Measurements from ENCODE around the gene ST6GALNAC5.

Gene ST6GALNAC5

GRCh38 chr1:77061162-77061561, 193.9 kb downstream of the ST6GALNAC5 start:
- H3K27ac ChIP-seq (ENCODE audit: low read length) = no peak overlapping the region
- H3K4me1 ChIP-seq (ENCODE audit: control insufficient read depth, low read depth, low read length) = peaks cover 24% of the 10 kb centered on the region
- H3K4me3 ChIP-seq (ENCODE audit: low read length) = no peak overlapping the region
- no peak overlapping the region for H3K9ac ChIP-seq (ENCODE audit: low read length)
- no peaks in the 10 kb centered on the region for H3K36me3 ChIP-seq (ENCODE audit: control insufficient read depth, low read depth, low read length)
- H3K9me3 ChIP-seq (ENCODE audit: control insufficient read depth, low read depth, low read length) = no peaks in the 10 kb centered on the region
- no peaks in the 10 kb centered on the region for H3K27me3 ChIP-seq (ENCODE audit: control insufficient read depth, insufficient read depth, low read length)

DNA sequence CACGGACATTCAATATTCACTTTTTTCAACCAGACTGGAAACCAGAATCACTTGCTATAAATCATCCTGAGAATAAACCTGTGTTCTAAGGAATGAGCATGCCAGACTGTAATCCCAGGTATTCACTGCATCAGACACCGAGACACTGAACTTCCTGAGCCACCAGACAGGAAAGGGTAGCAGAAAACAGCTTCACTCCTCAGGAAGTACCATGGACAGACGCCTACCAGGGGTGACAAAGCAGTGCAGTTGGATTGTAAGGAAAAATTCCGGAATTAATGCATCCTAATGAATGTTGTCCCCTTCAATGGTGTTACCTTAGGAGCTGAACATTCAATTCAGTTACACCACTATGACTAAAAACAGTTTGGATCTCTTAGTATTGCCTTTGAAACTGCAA, 195.8 kb downstream of the ST6GALNAC5 start:
- Histone ChIP-seq H3K27me3 (ENCODE audit: control insufficient read depth, insufficient read depth, low read length) (no peaks in the 10 kb centered on the region), H3K27ac (ENCODE audit: low read length) (no peak overlapping the region), H3K9me3 (ENCODE audit: control insufficient read depth, low read depth, low read length) (no peaks in the 10 kb centered on the region), H3K4me3 (ENCODE audit: low read length) (no peak overlapping the region), H3K4me1 (ENCODE audit: control insufficient read depth, low read depth, low read length) (peaks cover 18% of the 10 kb centered on the region), H3K36me3 (ENCODE audit: control insufficient read depth, low read depth, low read length) (no peaks in the 10 kb centered on the region), H3K9ac (ENCODE audit: low read length) (no peak overlapping the region)

GRCh38 chr1:77064246-77064645, 197.0 kb downstream of the ST6GALNAC5 start:
- Histone ChIP-seq H3K9ac (ENCODE audit: low read length) (no peak overlapping the region), H3K4me1 (ENCODE audit: control insufficient read depth, low read depth, low read length) (peaks cover 11% of the 10 kb centered on the region), H3K36me3 (ENCODE audit: control insufficient read depth, low read depth, low read length) (no peaks in the 10 kb centered on the region), H3K9me3 (ENCODE audit: control insufficient read depth, low read depth, low read length) (no peaks in the 10 kb centered on the region), H3K27ac (ENCODE audit: low read length) (no peak overlapping the region), H3K27me3 (ENCODE audit: control insufficient read depth, insufficient read depth, low read length) (no peaks in the 10 kb centered on the region), H3K4me3 (ENCODE audit: low read length) (no peak overlapping the region)

DNA sequence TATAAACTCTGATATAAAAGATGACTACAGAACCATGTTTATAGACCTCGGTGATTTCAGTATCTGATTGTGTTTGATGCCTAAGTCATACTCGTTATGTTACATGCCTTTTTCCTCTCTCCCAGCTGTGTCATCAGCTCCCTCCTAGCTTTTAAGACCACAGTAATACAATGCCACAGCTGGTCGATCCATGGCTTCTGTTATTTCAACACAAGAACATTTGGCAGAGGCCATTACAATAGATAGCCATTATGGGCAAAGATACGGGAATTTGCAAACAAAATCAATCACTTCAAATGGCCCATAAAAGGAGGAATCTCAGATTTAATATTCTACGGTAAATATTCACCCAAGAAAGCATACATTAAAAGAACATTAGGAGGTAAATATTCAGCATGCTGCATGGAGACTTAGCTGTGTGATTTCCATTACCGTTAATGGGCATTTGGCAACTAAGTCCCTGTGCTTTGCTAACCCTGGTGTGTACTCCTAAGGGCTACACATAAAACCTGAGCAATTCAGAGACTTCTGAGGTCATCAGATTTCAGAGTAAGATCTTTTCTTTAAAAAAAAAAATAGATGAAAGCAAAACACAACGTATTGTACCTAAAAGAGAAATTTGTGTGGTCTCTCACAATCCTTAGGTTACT, 198.5 kb downstream of the ST6GALNAC5 start:
- Histone ChIP-seq H3K27ac (ENCODE audit: low read length) (no peak overlapping the region), H3K9me3 (ENCODE audit: control insufficient read depth, low read depth, low read length) (no peaks in the 10 kb centered on the region), H3K9ac (ENCODE audit: low read length) (no peak overlapping the region), H3K36me3 (ENCODE audit: control insufficient read depth, low read depth, low read length) (no peaks in the 10 kb centered on the region), H3K4me3 (ENCODE audit: low read length) (no peak overlapping the region), H3K4me1 (ENCODE audit: control insufficient read depth, low read depth, low read length) (peaks cover 2% of the 10 kb centered on the region), H3K27me3 (ENCODE audit: control insufficient read depth, insufficient read depth, low read length) (no peaks in the 10 kb centered on the region)

DNA sequence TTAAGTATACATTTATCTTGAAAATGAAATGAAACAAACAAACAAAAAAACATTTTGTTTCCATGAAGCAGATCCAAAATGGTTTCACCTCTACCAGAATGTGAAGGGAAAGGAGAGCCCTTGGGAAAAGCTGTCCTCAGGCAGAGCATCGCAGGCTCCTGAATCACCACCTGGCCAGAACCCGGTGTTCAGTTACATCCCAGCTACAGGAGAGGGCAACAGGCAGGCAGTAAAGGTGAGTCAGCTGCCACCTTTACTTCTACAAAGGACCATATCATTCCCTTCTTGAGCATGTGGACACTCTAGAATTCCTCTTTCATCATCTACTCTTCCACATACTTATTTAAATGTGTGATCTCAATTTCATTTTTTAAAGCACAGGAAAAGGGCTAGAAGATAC, 200.7 kb downstream of the ST6GALNAC5 start:
- H3K27me3 ChIP-seq (ENCODE audit: control insufficient read depth, insufficient read depth, low read length) = no peaks in the 10 kb centered on the region
- no peaks in the 10 kb centered on the region for H3K9me3 ChIP-seq (ENCODE audit: control insufficient read depth, low read depth, low read length)
- no peaks in the 10 kb centered on the region for H3K36me3 ChIP-seq (ENCODE audit: control insufficient read depth, low read depth, low read length)
- H3K27ac ChIP-seq (ENCODE audit: low read length) = no peak overlapping the region
- no peak overlapping the region for H3K4me3 ChIP-seq (ENCODE audit: low read length)
- H3K4me1 ChIP-seq (ENCODE audit: control insufficient read depth, low read depth, low read length) = no peaks in the 10 kb centered on the region
- H3K9ac ChIP-seq (ENCODE audit: low read length) = no peak overlapping the region

DNA sequence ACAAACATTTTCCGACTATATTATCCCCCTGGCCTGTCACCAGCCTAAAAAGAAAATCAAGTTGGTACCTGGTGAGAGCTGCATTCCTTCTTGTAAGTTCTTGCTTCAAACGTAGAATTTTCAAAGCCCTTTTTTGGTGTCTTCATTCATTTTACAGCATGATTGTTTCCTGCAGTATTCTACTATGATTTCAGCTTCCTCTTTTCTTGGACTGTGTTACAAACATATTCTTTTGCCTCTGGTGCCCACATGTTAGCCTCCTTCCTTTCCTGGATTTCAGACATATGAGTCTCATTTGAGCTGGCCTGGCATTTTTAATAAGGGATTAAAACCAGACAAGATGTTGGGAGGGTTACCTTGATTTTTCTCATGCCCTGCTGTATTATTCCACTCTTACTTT, 209.5 kb downstream of the ST6GALNAC5 start:
- Histone ChIP-seq H3K36me3 (ENCODE audit: control insufficient read depth, low read depth, low read length) (no peaks in the 10 kb centered on the region), H3K27me3 (ENCODE audit: control insufficient read depth, insufficient read depth, low read length) (no peaks in the 10 kb centered on the region), H3K9ac (ENCODE audit: low read length) (no peak overlapping the region), H3K27ac (ENCODE audit: low read length) (no peak overlapping the region), H3K9me3 (ENCODE audit: control insufficient read depth, low read depth, low read length) (no peaks in the 10 kb centered on the region), H3K4me3 (ENCODE audit: low read length) (no peak overlapping the region), H3K4me1 (ENCODE audit: control insufficient read depth, low read depth, low read length) (peaks cover 1% of the 10 kb centered on the region)

GRCh38 chr1:77081834-77082233, 214.6 kb downstream of the ST6GALNAC5 start:
- no peaks in the 10 kb centered on the region for H3K36me3 ChIP-seq (ENCODE audit: control insufficient read depth, low read depth, low read length)
- H3K27ac ChIP-seq (ENCODE audit: low read length) = no peak overlapping the region
- no peaks in the 10 kb centered on the region for H3K27me3 ChIP-seq (ENCODE audit: control insufficient read depth, insufficient read depth, low read length)
- peaks cover 12% of the 10 kb centered on the region for H3K4me1 ChIP-seq (ENCODE audit: control insufficient read depth, low read depth, low read length)
- H3K9me3 ChIP-seq (ENCODE audit: control insufficient read depth, low read depth, low read length) = no peaks in the 10 kb centered on the region
- no peak overlapping the region for H3K4me3 ChIP-seq (ENCODE audit: low read length)
- no peak overlapping the region for H3K9ac ChIP-seq (ENCODE audit: low read length)

DNA sequence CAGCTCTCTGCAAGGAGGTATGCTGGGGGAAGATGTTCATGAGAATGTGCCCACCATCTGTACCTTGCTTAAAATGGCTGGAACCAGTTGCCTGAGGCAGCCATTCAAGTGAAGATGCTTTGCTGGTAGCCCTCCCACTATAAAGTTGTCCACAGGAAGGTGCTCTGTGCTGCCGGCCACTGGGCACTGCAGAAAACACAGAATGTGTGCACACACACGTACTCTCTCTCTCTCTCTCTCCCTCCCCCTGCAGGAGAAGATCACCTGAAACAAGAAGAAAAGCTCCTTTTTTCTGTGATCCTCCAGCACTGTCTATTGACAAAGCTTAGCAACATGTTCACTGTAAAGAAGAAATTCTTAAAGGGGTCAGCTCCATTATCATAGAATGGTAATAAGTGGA, 217.2 kb downstream of the ST6GALNAC5 start:
- H3K9ac ChIP-seq (ENCODE audit: low read length) = no peak overlapping the region
- H3K9me3 ChIP-seq (ENCODE audit: control insufficient read depth, low read depth, low read length) = no peaks in the 10 kb centered on the region
- H3K27me3 ChIP-seq (ENCODE audit: control insufficient read depth, insufficient read depth, low read length) = no peaks in the 10 kb centered on the region
- no peak overlapping the region for H3K27ac ChIP-seq (ENCODE audit: low read length)
- H3K36me3 ChIP-seq (ENCODE audit: control insufficient read depth, low read depth, low read length) = no peaks in the 10 kb centered on the region
- no peak overlapping the region for H3K4me3 ChIP-seq (ENCODE audit: low read length)
- peaks cover 12% of the 10 kb centered on the region for H3K4me1 ChIP-seq (ENCODE audit: control insufficient read depth, low read depth, low read length)

DNA sequence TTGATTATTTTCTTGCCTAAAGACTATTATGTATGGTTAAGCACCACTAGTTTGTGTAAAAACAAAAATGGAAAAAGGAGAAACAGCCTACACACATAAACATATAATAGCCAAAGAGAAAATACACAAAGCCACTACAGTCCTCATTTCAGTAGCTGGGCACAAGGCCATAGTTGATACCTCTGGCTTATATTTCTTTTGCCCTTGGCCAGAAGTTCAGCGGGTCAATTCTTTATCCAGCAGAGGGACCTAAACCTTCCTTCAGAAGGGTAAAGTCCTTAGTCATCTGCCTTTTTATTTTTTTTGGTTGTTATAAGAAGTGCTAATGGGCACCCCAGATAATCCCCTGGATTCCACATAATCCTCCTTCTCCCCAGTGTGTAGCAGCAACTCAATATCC, 217.8 kb downstream of the ST6GALNAC5 start:
- Histone ChIP-seq H3K4me3 (ENCODE audit: low read length) (no peak overlapping the region), H3K27ac (ENCODE audit: low read length) (no peak overlapping the region), H3K27me3 (ENCODE audit: control insufficient read depth, insufficient read depth, low read length) (no peaks in the 10 kb centered on the region), H3K36me3 (ENCODE audit: control insufficient read depth, low read depth, low read length) (no peaks in the 10 kb centered on the region), H3K4me1 (ENCODE audit: control insufficient read depth, low read depth, low read length) (peaks cover 16% of the 10 kb centered on the region), H3K9me3 (ENCODE audit: control insufficient read depth, low read depth, low read length) (no peaks in the 10 kb centered on the region), H3K9ac (ENCODE audit: low read length) (no peak overlapping the region)

GRCh38 chr1:77089756-77090155, 222.5 kb downstream of the ST6GALNAC5 start:
- Histone ChIP-seq H3K4me1 (ENCODE audit: control insufficient read depth, low read depth, low read length) (peaks cover 5% of the 10 kb centered on the region), H3K27ac (ENCODE audit: low read length) (no peak overlapping the region), H3K27me3 (ENCODE audit: control insufficient read depth, insufficient read depth, low read length) (no peaks in the 10 kb centered on the region), H3K4me3 (ENCODE audit: low read length) (no peak overlapping the region), H3K36me3 (ENCODE audit: control insufficient read depth, low read depth, low read length) (no peaks in the 10 kb centered on the region), H3K9me3 (ENCODE audit: control insufficient read depth, low read depth, low read length) (no peaks in the 10 kb centered on the region), H3K9ac (ENCODE audit: low read length) (no peak overlapping the region)

DNA sequence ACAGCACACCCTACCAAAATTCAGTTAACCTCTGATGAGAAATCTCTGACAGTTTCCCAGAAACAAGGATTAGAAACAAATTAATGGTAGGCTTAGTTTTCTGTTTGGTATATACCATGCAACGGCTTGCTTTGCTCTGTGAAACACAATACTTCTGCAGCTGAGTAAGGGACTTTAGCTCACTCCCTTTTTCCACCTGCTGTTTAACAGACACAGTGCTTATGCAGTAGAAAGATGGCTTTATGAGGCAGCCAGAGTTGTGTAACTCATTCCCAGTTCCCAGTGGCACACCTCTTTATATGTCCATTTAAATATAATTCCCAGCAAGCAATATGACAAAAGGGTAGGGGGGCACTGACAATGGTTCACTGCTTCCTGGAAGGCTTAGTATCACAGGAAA, 228.0 kb downstream of the ST6GALNAC5 start:
- Histone ChIP-seq H3K27me3 (ENCODE audit: control insufficient read depth, insufficient read depth, low read length) (no peaks in the 10 kb centered on the region), H3K4me1 (ENCODE audit: control insufficient read depth, low read depth, low read length) (no peaks in the 10 kb centered on the region), H3K27ac (ENCODE audit: low read length) (no peak overlapping the region), H3K4me3 (ENCODE audit: low read length) (no peak overlapping the region), H3K9ac (ENCODE audit: low read length) (no peak overlapping the region), H3K36me3 (ENCODE audit: control insufficient read depth, low read depth, low read length) (no peaks in the 10 kb centered on the region), H3K9me3 (ENCODE audit: control insufficient read depth, low read depth, low read length) (no peaks in the 10 kb centered on the region)

GRCh38 chr1:77096496-77097255, 229.4 kb downstream of the ST6GALNAC5 start:
- Histone ChIP-seq H3K4me1 (ENCODE audit: control insufficient read depth, low read depth, low read length) (no peaks in the 10 kb centered on the region), H3K27ac (ENCODE audit: low read length) (no peak overlapping the region), H3K27me3 (ENCODE audit: control insufficient read depth, insufficient read depth, low read length) (no peaks in the 10 kb centered on the region), H3K9me3 (ENCODE audit: control insufficient read depth, low read depth, low read length) (no peaks in the 10 kb centered on the region), H3K4me3 (ENCODE audit: low read length) (no peak overlapping the region), H3K36me3 (ENCODE audit: control insufficient read depth, low read depth, low read length) (no peaks in the 10 kb centered on the region), H3K9ac (ENCODE audit: low read length) (no peak overlapping the region)
